MM.1S (cell line): ENCODE data around the gene ASB6.

Experiments used
- DNase-seq: peaks from one replicate; pipeline ENCODE4 v3.0.0-alpha.2; 2015
- H2AFZ ChIP-seq: fragments of 300-600 bp; sonication (generic); 2 replicates; pipeline ENCODE4 v1.6.0; 2016; ENCODE audit warnings: antibody characterized with exemption, low read length
- H3F3A ChIP-seq: fragments of 300-600 bp; sonication (generic); 2 replicates; pipeline ENCODE4 v1.6.1; 2016; ENCODE audit warnings: mild to moderate bottlenecking, antibody characterized with exemption, low read length, moderate library complexity, mixed read lengths; ENCODE audit not compliant: insufficient read depth
- H3K27ac ChIP-seq: fragments of 300-600 bp; sonication (generic); 2 replicates; pipeline ENCODE4 v1.5.1; 2016; ENCODE audit warnings: mild to moderate bottlenecking, low read length
- H3K27me3 ChIP-seq: fragments of 300-600 bp; sonication (generic); replicated peaks from 2 replicates; pipeline ENCODE4 v1.6.0; 2016; ENCODE audit warnings: low read length; ENCODE audit not compliant: insufficient read depth
- H3K36me3 ChIP-seq: fragments of 300-600 bp; sonication (generic); replicated peaks from 2 replicates; pipeline ENCODE4 v1.6.1; 2016; ENCODE audit warnings: mild to moderate bottlenecking, low read length, mixed read lengths; ENCODE audit not compliant: insufficient read depth
- H3K4me1 ChIP-seq: fragments of 300-600 bp; sonication (generic); 2 replicates; pipeline ENCODE4 v1.6.1; 2016; ENCODE audit warnings: low read length, mixed read lengths
- H3K4me2 ChIP-seq: fragments of 300-600 bp; sonication (generic); 2 replicates; pipeline ENCODE4 v1.6.0; 2016; ENCODE audit warnings: low read depth, low read length
- H3K4me3 ChIP-seq: fragments of 300-600 bp; sonication (generic); 2 replicates; pipeline ENCODE4 v1.5.1; 2016; ENCODE audit warnings: low read length, mixed read lengths
- H3K79me2 ChIP-seq: fragments of 300-600 bp; sonication (generic); 2 replicates; pipeline ENCODE4 v1.6.1; 2016; ENCODE audit warnings: mixed run types, low read length, mixed read lengths
- H3K9ac ChIP-seq: fragments of 300-600 bp; sonication (generic); 2 replicates; pipeline ENCODE4 v1.6.1; 2016; ENCODE audit warnings: low read length, mixed read lengths
- H3K9me2 ChIP-seq: fragments of 300-600 bp; sonication (generic); replicated peaks from 2 replicates; pipeline ENCODE4 v1.6.1; 2016; ENCODE audit warnings: mild to moderate bottlenecking, low read length, mixed read lengths; ENCODE audit not compliant: insufficient read depth
- H3K9me3 ChIP-seq: fragments of 300-600 bp; sonication (generic); replicated peaks from 2 replicates; pipeline ENCODE4 v1.6.1; 2016; ENCODE audit warnings: mild to moderate bottlenecking, low read length, mixed read lengths; ENCODE audit not compliant: insufficient read depth
- H4K20me1 ChIP-seq: fragments of 300-600 bp; sonication (generic); 2 replicates; pipeline ENCODE4 v1.6.1; 2016; ENCODE audit warnings: mild to moderate bottlenecking, low read length, moderate library complexity, mixed read lengths; ENCODE audit not compliant: insufficient read depth
- EZH2 ChIP-seq: fragments of 300-600 bp; sonication (generic); optimal IDR thresholded peaks from 2 replicates; pipeline ENCODE3; 2017; ENCODE audit warnings: low read depth, mild to moderate bottlenecking, antibody characterized with exemption, low read length, mixed read lengths
- EZH2phosphoT487 ChIP-seq: fragments of 300-600 bp; sonication (generic); IDR thresholded peaks from 2 replicates; pipeline ENCODE4 v1.6.1; 2018; ENCODE audit warnings: antibody characterized with exemption, low read length
- TF ChIP-seq, protein P1 (sequence below): fragments of 300-600 bp; sonication (generic); IDR thresholded peaks from 2 replicates; pipeline ENCODE4 v1.5.1; 2016; ENCODE audit warnings: antibody characterized with exemption, low read length, mixed read lengths

The ASB6 gene

DNA sequence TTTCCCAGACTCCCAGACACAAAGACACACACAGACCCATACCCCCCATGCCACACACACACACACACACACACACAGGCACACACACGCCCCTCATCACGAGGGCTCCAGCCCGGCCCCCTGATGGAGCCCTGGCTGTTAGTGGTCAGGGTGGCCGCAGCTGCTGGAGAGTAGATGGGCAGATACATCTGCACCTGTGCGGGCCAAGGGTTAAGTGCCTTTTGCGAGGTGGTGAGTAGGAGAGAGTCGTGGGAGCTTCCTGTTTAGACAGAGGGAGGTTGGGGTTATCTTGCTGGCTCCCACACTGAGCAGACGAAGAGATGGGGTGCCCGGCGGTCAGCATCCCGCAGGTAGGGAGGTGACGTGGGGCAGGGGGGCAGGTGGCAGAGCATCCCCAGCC lies 31.7 kb upstream of the ASB6 start:
- Histone ChIP-seq H3K27me3 (peaks cover 97% of the 10 kb centered on the region), H3K79me2 (no peaks in the 10 kb centered on the region), H4K20me1 (no peaks in the 10 kb centered on the region), H3K4me2 (no peak overlapping the region), H3K9me2 (no peaks in the 10 kb centered on the region), H3K4me3 (no peak overlapping the region), H3K4me1 (no peaks in the 10 kb centered on the region), H3K9ac (no peak overlapping the region), H3F3A (no peaks in the 10 kb centered on the region), H2AFZ (no peak overlapping the region), H3K9me3 (no peaks in the 10 kb centered on the region), H3K36me3 (no peaks in the 10 kb centered on the region), H3K27ac (no peak overlapping the region)
- no peak for TF ChIP-seq EZH2
- TF ChIP-seq, protein P1, sequence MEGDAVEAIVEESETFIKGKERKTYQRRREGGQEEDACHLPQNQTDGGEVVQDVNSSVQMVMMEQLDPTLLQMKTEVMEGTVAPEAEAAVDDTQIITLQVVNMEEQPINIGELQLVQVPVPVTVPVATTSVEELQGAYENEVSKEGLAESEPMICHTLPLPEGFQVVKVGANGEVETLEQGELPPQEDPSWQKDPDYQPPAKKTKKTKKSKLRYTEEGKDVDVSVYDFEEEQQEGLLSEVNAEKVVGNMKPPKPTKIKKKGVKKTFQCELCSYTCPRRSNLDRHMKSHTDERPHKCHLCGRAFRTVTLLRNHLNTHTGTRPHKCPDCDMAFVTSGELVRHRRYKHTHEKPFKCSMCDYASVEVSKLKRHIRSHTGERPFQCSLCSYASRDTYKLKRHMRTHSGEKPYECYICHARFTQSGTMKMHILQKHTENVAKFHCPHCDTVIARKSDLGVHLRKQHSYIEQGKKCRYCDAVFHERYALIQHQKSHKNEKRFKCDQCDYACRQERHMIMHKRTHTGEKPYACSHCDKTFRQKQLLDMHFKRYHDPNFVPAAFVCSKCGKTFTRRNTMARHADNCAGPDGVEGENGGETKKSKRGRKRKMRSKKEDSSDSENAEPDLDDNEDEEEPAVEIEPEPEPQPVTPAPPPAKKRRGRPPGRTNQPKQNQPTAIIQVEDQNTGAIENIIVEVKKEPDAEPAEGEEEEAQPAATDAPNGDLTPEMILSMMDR = no peak
- no peak for TF ChIP-seq EZH2phosphoT487
- no peak for DNase-seq

DNA sequence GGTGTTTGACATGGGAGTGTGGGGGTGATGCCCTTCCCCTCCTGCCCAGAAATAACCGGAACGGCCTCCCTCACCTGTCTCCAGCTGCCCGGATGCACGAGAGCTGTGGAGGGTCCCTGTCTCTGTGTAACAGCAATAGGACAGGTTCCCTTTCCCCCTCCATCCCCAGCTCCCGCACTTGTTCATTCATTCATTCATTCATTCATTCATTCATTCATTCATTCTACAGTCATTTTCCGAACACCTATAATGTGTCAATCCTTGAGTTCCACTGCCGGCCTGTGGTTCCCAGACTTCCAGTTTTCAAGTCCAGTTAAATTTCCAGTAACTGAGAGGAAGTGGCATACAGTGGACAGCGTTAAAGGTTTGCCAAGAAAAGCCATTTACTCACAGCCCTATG lies 30.8 kb upstream of the ASB6 start:
- H3K9ac ChIP-seq = no peak overlapping the region
- TF ChIP-seq EZH2 = no peak
- TF ChIP-seq EZH2phosphoT487 = no peak
- TF ChIP-seq, protein P1 = no peak
- H3K9me3 ChIP-seq = no peaks in the 10 kb centered on the region
- H3K9me2 ChIP-seq = no peaks in the 10 kb centered on the region
- no peak overlapping the region for H3K4me3 ChIP-seq
- H3K27ac ChIP-seq = no peak overlapping the region
- no peak overlapping the region for H3K4me2 ChIP-seq
- H3K4me1 ChIP-seq = no peaks in the 10 kb centered on the region
- peaks cover 97% of the 10 kb centered on the region for H3K27me3 ChIP-seq
- H3K36me3 ChIP-seq = no peaks in the 10 kb centered on the region
- H3K79me2 ChIP-seq = no peaks in the 10 kb centered on the region
- H3F3A ChIP-seq = no peaks in the 10 kb centered on the region
- no peaks in the 10 kb centered on the region for H4K20me1 ChIP-seq
- no peak for DNase-seq
- no peak overlapping the region for H2AFZ ChIP-seq

DNA sequence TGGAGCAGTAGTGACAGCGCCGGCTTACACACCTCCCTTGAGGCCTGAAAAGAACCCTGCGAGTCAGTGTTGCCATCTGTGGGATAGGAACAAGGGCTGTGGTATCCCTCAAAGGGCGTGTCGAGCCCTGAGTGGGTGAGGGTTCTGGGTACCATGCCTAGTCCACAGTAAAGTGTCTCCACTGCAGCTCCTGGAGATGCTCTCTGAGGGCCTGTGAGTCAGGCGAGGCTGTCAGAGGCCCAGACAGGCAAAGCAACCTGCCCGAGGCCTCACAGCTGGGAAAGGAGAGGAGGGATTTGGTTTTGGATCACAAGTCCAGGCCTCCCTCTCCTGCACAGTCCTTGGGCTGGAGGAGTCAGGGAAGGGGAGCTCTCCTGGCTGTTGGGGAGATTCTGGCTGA lies 29.6 kb upstream of the ASB6 start:
- no peaks in the 10 kb centered on the region for H3K36me3 ChIP-seq
- H2AFZ ChIP-seq = no peak overlapping the region
- H3F3A ChIP-seq = no peaks in the 10 kb centered on the region
- no peaks in the 10 kb centered on the region for H3K9me3 ChIP-seq
- no peaks in the 10 kb centered on the region for H4K20me1 ChIP-seq
- no peaks in the 10 kb centered on the region for H3K4me1 ChIP-seq
- no peaks in the 10 kb centered on the region for H3K79me2 ChIP-seq
- H3K4me2 ChIP-seq = no peak overlapping the region
- no peak overlapping the region for H3K4me3 ChIP-seq
- no peak overlapping the region for H3K27ac ChIP-seq
- H3K27me3 ChIP-seq = peaks cover 93% of the 10 kb centered on the region
- no peak for DNase-seq
- TF ChIP-seq, protein P1 = no peak
- TF ChIP-seq EZH2phosphoT487 (no peak), EZH2 (no peak)
- no peaks in the 10 kb centered on the region for H3K9me2 ChIP-seq
- no peak overlapping the region for H3K9ac ChIP-seq
